CD14-positive monocyte (primary cell): ENCODE results near the gene RELL2. TPM values are rescaled to one million over a fixed set of nuclear protein-coding genes. Genes with fewer than 3 reads are reported as not detected.

Source experiments
- DNase-seq, 3 donors: peaks; one replicate each; pipeline ENCODE4 v3.0.0-alpha.2; 2011 to 2022
- H2AFZ ChIP-seq: 2 replicates; pipeline ENCODE4 v1.6.0; 2012; ENCODE audit warnings: mild to moderate bottlenecking, low read depth, low read length, inconsistent platforms; ENCODE audit not compliant: insufficient read depth, poor library complexity, severe bottlenecking
- H3K27ac ChIP-seq, 2 donors: 1 replicate in 1 of 2; 2 replicates in 1 of 2; pipeline ENCODE4 v1.5.1; 2012 to 2013; ENCODE audit warnings: low read length in 2 of 2, control low read depth in 1 of 2, inconsistent platforms in 1 of 2, low read depth in 1 of 2, mild to moderate bottlenecking in 1 of 2
- H3K27me3 ChIP-seq, 2 donors: one replicate each; pipeline versions ENCODE4 v1.6.0 to v1.6.1; 2011 to 2013; ENCODE audit warnings: low read length in 2 of 2; ENCODE audit not compliant: control insufficient read depth in 2 of 2, insufficient read depth in 2 of 2
- H3K36me3 ChIP-seq, 2 donors: replicated peaks in 1 of 2; 1 replicate in 1 of 2; 2 replicates in 1 of 2; pipeline versions ENCODE4 v1.5.1 to v1.6.1; 2012 to 2013; ENCODE audit warnings: low read length in 2 of 2, control low read depth in 1 of 2, inconsistent platforms in 1 of 2, mild to moderate bottlenecking in 1 of 2; ENCODE audit not compliant: insufficient read depth in 2 of 2, control insufficient read depth in 1 of 2
- H3K4me1 ChIP-seq, 2 donors: 1 replicate in 1 of 2; 2 replicates in 1 of 2; pipeline versions ENCODE4 v1.5.1 to v1.6.1; 2012 to 2013; ENCODE audit warnings: low read length in 2 of 2, control low read depth in 1 of 2, inconsistent platforms in 1 of 2, mild to moderate bottlenecking in 1 of 2, moderate library complexity in 1 of 2; ENCODE audit not compliant: insufficient read depth in 2 of 2, control insufficient read depth in 1 of 2
- H3K4me2 ChIP-seq: replicated peaks from 2 replicates; pipeline ENCODE3; 2012; ENCODE audit warnings: low read length, moderate library complexity, mild to moderate bottlenecking; ENCODE audit not compliant: poor library complexity, severe bottlenecking; ENCODE audit errors: extremely low read depth
- H3K4me3 ChIP-seq, 3 experiments: fragments of 200-600 bp in 1 of 3; sonication (generic) in 1 of 3; replicated peaks in 1 of 3; 1 replicate in 2 of 3; 2 replicates in 1 of 3; pipeline ENCODE4 v1.5.1; 2011 to 2013; ENCODE audit warnings: low read length in 3 of 3, mild to moderate bottlenecking in 3 of 3, control low read depth in 2 of 3, low read depth in 2 of 3, inconsistent platforms in 1 of 3, moderate library complexity in 1 of 3
- H3K79me2 ChIP-seq: 2 replicates; pipeline ENCODE4 v1.6.0; 2012; ENCODE audit warnings: mild to moderate bottlenecking, control low read depth, inconsistent platforms, low read length, moderate library complexity; ENCODE audit not compliant: insufficient read depth
- H3K9ac ChIP-seq: 2 replicates; pipeline ENCODE4 v1.6.0; 2017; ENCODE audit warnings: low read length, mild to moderate bottlenecking; ENCODE audit not compliant: insufficient read depth, poor library complexity, severe bottlenecking
- H3K9me3 ChIP-seq, 2 donors: replicated peaks in 1 of 2; 1 replicate in 1 of 2; 2 replicates in 1 of 2; pipeline versions ENCODE4 v1.5.1 to v1.6.1; 2012 to 2013; ENCODE audit warnings: low read length in 2 of 2, control low read depth in 1 of 2; ENCODE audit not compliant: control insufficient read depth in 1 of 2, insufficient read depth in 1 of 2
- H4K20me1 ChIP-seq: 2 replicates; pipeline ENCODE4 v1.6.0; 2012; ENCODE audit warnings: mild to moderate bottlenecking, low read length, control low read depth, moderate library complexity; ENCODE audit not compliant: insufficient read depth
- H3K27ac Mint-ChIP-seq, 7 donors: one replicate each; pipeline ENCODE4 v1.8.0; 2020; ENCODE audit warnings: mild to moderate bottlenecking in 7 of 7, mixed read lengths in 7 of 7, moderate library complexity in 6 of 7, inconsistent platforms in 2 of 7
- H3K27me3 Mint-ChIP-seq, 3 donors: one replicate each; pipeline ENCODE4 v1.8.0; 2021 to 2022; ENCODE audit warnings: low read depth in 3 of 3, mild to moderate bottlenecking in 3 of 3, mixed read lengths in 3 of 3, moderate library complexity in 3 of 3, inconsistent platforms in 1 of 3
- H3K36me3 Mint-ChIP-seq, 2 donors: one replicate each; pipeline ENCODE4 v1.8.0; 2020; ENCODE audit warnings: mixed read lengths in 2 of 2, inconsistent platforms in 1 of 2, mild to moderate bottlenecking in 1 of 2
- H3K4me1 Mint-ChIP-seq: one replicate; pipeline ENCODE4 v1.8.0; 2020; ENCODE audit warnings: mild to moderate bottlenecking, mixed read lengths
- H3K4me3 Mint-ChIP-seq, 2 donors: one replicate each; pipeline ENCODE4 v1.8.0; 2020; ENCODE audit warnings: mild to moderate bottlenecking in 2 of 2, mixed read lengths in 2 of 2, moderate library complexity in 1 of 2
- H3K9me3 Mint-ChIP-seq, 7 donors: one replicate each; pipeline ENCODE4 v1.8.0; 2020 to 2022; ENCODE audit warnings: mixed read lengths in 7 of 7, mild to moderate bottlenecking in 6 of 7, moderate library complexity in 6 of 7, inconsistent platforms in 2 of 7
- CTCF ChIP-seq: fragments of 200-600 bp; IDR thresholded peaks from one replicate; pipeline ENCODE4 v1.8.0; 2022; ENCODE audit warnings: antibody characterized with exemption, mild to moderate bottlenecking
- WGBS: methylation state at CpG from one replicate; pipeline ENCODE4 v1.1.5; 2013; ENCODE audit warnings: missing lambda C conversion rate; ENCODE audit not compliant: insufficient coverage; 5-methylcytosine and 5-hydroxymethylcytosine counted together
- intact Hi-C, 2 donors: fragments of 100-400 bp; cut with micrococcal nuclease; formaldehyde crosslinking; loops; one replicate each; pipeline versions ENCODE4 v1.15.0 to v1.15.1; 2023
- polyA plus RNA-seq, 3 donors: library from polyadenylated mRNA; depleted of rRNA in 1 of 3; unstranded in 2 of 3; stranded (reverse) in 1 of 3; fragments of 300-500 nt in 2 of 3; fragments of >200 nt in 1 of 3; fragmentation: Illumina TruSeq in 2 of 3; gene quantifications; 1 replicate in 2 of 3; 2 replicates in 1 of 3; pipeline ENCODE4 v1.2.3, GENCODE V29; 2012 to 2021

Gene RELL2
- polyA plus RNA-seq, 3 donors, result 1.0 to 17.3 (median 1.3) TPM

GRCh38 chr5:141617128-141617527 lies 19.7 kb upstream of the RELL2 start:
- Mint-ChIP-seq H3K27me3 (peaks cover 0 to 2% (median 2%) of the 10 kb centered on the region in 3 donors), H3K4me3 (peak overlapping the region; percentile 99), H3K27ac (peak overlapping the region; percentile 3 to 97 (median 96)), H3K36me3 (peaks cover 27 to 40% of the 10 kb centered on the region in 2 donors), H3K9me3 (peaks cover 0 to 3% (median 0%) of the 10 kb centered on the region in 7 donors), H3K4me1 (peaks cover 59% of the 10 kb centered on the region)
- Histone ChIP-seq H2AFZ (no peak overlapping the region), H3K79me2 (peaks cover 85% of the 10 kb centered on the region), H3K27ac (peak overlapping the region in 1 of 2 donors; percentile 88), H3K27me3 (no peaks in the 10 kb centered on the region), H4K20me1 (peaks cover 49% of the 10 kb centered on the region), H3K4me2 (peak overlapping the region; percentile 97), H3K4me3 (peak overlapping the region; percentile 62 to 97 (median 96)), H3K36me3 (peaks cover 24 to 26% of the 10 kb centered on the region in 2 donors), H3K4me1 (peaks cover 57 to 65% of the 10 kb centered on the region in 2 donors), H3K9me3 (no peaks in the 10 kb centered on the region), H3K9ac (peak overlapping the region; percentile 38)
- TF ChIP-seq CTCF, result no peak
- intact Hi-C loops, result loop anchor here in 1 of 2 donors (5.0 kb wide), 1 partner anchor 35 kb away; no protein-coding TSS in a partner anchor
- no CpG with 5 or more reads among the region's 2 CpGs for WGBS
- DNase-seq, result no peak

- H2AFZ ChIP-seq, result peak overlapping the region; percentile 57
- H3K36me3 Mint-ChIP-seq, result peaks cover 27 to 43% of the 10 kb centered on the region in 2 donors
- peak overlapping the region; percentile 62 to 97 (median 96) for H3K4me3 ChIP-seq
- peaks cover 21 to 23% of the 10 kb centered on the region in 2 donors for H3K36me3 ChIP-seq
- WGBS, result no CpG with 5 or more reads among the region's 9 CpGs
- H3K4me2 ChIP-seq, result peak overlapping the region; percentile 97
- no peaks in the 10 kb centered on the region for H3K9me3 ChIP-seq
- H4K20me1 ChIP-seq, result peaks cover 49% of the 10 kb centered on the region
- peak overlapping the region; percentile 92 for H3K9ac ChIP-seq
- peaks cover 57 to 65% of the 10 kb centered on the region in 2 donors for H3K4me1 ChIP-seq
- H3K4me1 Mint-ChIP-seq, result peaks cover 59% of the 10 kb centered on the region
- H3K79me2 ChIP-seq, result peaks cover 80% of the 10 kb centered on the region
- intact Hi-C loops, result loop anchor here (2.0 to 5.0 kb wide), 2 partner anchors 25 to 35 kb away; no protein-coding TSS in a partner anchor
- H3K27ac ChIP-seq, result peak overlapping the region; percentile 82 to 88
- H3K27me3 ChIP-seq, result no peaks in the 10 kb centered on the region
- TF ChIP-seq CTCF, result no peak
- H3K27ac Mint-ChIP-seq, result peak overlapping the region; percentile 95 to 97 (median 96)
- H3K9me3 Mint-ChIP-seq, result peaks cover 0 to 3% (median 0%) of the 10 kb centered on the region in 7 donors
- peaks cover 0 to 2% (median 2%) of the 10 kb centered on the region in 3 donors for H3K27me3 Mint-ChIP-seq
- no peak for DNase-seq
- peak overlapping the region; percentile 99 for H3K4me3 Mint-ChIP-seq
Observed at GRCh38 chr5:141617682-141618029, 19.1 kb upstream of the RELL2 start.
